Naive thymus-derived CD4-positive, alpha-beta T cell (primary cell): ENCODE data around the gene LAMP1. TPM values are rescaled to one million over a fixed set of nuclear protein-coding genes. Genes with fewer than 3 reads are reported as not detected.
"Not testable (repeated sequence)": the region's sequence is repeated elsewhere in the genome, so short reads cannot be mapped to it uniquely, and the experiment has no call there.

Experiments
- ATAC-seq: fragments of 150-1000 bp; cut with Tn5 transposase; 2 replicates; pipeline ENCODE4 v1.10.0; 2021; ENCODE audit warnings: mild to moderate bottlenecking, moderate library complexity
- CTCF ChIA-PET: fragments of 350-600 bp; sonication (Branson Sonifier 250); formaldehyde crosslinking; loops from one replicate; lab custom pipeline; 2021; ENCODE audit warnings: antibody characterized with exemption; lab: Charles Lee
- POLR2A ChIA-PET: fragments of 350-600 bp; sonication (Branson Sonifier 250); formaldehyde crosslinking; loops from one replicate; lab custom pipeline; 2021; ENCODE audit warnings: antibody characterized with exemption, inconsistent platforms; lab: Charles Lee
- DNase-seq, 9 donors: peaks; one replicate each; pipeline versions ENCODE4 v3.0.0 to v3.0.0-alpha.2; 2020 to 2022; ENCODE audit warnings: mixed read lengths in 1 of 9
- H3K27ac ChIP-seq: one replicate; pipeline ENCODE4 v1.7.0; 2013; ENCODE audit warnings: mild to moderate bottlenecking, low read depth, low read length, moderate library complexity
- H3K27me3 ChIP-seq, 2 donors: one replicate each; pipeline ENCODE4 v1.7.0; 2013; ENCODE audit warnings: low read length in 2 of 2, mild to moderate bottlenecking in 2 of 2, moderate library complexity in 2 of 2; ENCODE audit not compliant: control insufficient read depth in 2 of 2, insufficient read depth in 2 of 2
- H3K36me3 ChIP-seq, 3 experiments: 1 replicate in 2 of 3; 2 replicates in 1 of 3; pipeline ENCODE4 v1.7.0; 2013; ENCODE audit warnings: low read length in 3 of 3, mild to moderate bottlenecking in 3 of 3, moderate library complexity in 1 of 3; ENCODE audit not compliant: insufficient read depth in 3 of 3, control insufficient read depth in 2 of 3
- H3K4me1 ChIP-seq, 2 donors: one replicate each; pipeline ENCODE4 v1.7.0; 2013; ENCODE audit warnings: low read length in 2 of 2, mild to moderate bottlenecking in 2 of 2, moderate library complexity in 1 of 2; ENCODE audit not compliant: control insufficient read depth in 2 of 2, insufficient read depth in 2 of 2
- H3K4me3 ChIP-seq: 2 replicates; pipeline ENCODE4 v1.7.0; 2013; ENCODE audit warnings: mild to moderate bottlenecking, low read length
- H3K9me3 ChIP-seq, 3 experiments: 1 replicate in 2 of 3; 2 replicates in 1 of 3; pipeline ENCODE4 v1.7.0; 2013; ENCODE audit warnings: low read length in 3 of 3; ENCODE audit not compliant: control insufficient read depth in 2 of 3
- H3K27ac Mint-ChIP-seq, 9 donors: one replicate each; pipeline ENCODE4 v1.8.0; 2020 to 2022; ENCODE audit warnings: mixed read lengths in 9 of 9, mild to moderate bottlenecking in 8 of 9, moderate library complexity in 5 of 9, inconsistent platforms in 2 of 9
- H3K27me3 Mint-ChIP-seq, 5 donors: one replicate each; pipeline ENCODE4 v1.8.0; 2021 to 2022; ENCODE audit warnings: mixed read lengths in 5 of 5, mild to moderate bottlenecking in 1 of 5
- H3K36me3 Mint-ChIP-seq, 5 donors: one replicate each; pipeline ENCODE4 v1.8.0; 2020 to 2022; ENCODE audit warnings: mixed read lengths in 5 of 5, mild to moderate bottlenecking in 3 of 5, inconsistent platforms in 1 of 5
- H3K4me1 Mint-ChIP-seq, 7 donors: one replicate each; pipeline ENCODE4 v1.8.0; 2020 to 2022; ENCODE audit warnings: mixed read lengths in 7 of 7, mild to moderate bottlenecking in 3 of 7, inconsistent platforms in 1 of 7
- H3K4me3 Mint-ChIP-seq, 10 donors: one replicate each; pipeline ENCODE4 v1.8.0; 2020 to 2022; ENCODE audit warnings: mild to moderate bottlenecking in 10 of 10, mixed read lengths in 10 of 10, moderate library complexity in 6 of 10, inconsistent platforms in 2 of 10
- H3K9me3 Mint-ChIP-seq, 11 donors: one replicate each; pipeline ENCODE4 v1.8.0; 2020 to 2022; ENCODE audit warnings: mixed read lengths in 11 of 11, mild to moderate bottlenecking in 4 of 11, inconsistent platforms in 1 of 11, moderate library complexity in 1 of 11
- intact Hi-C, 2 donors: fragments of 100-400 bp; cut with micrococcal nuclease; formaldehyde crosslinking; loops; one replicate each; pipeline ENCODE4 v1.15.1; 2023
- polyA plus RNA-seq, 2 donors: library from polyadenylated mRNA; unstranded; fragments of 300-500 nt; fragmentation: Illumina TruSeq; gene quantifications; one replicate each; pipeline ENCODE4 v1.2.3, GENCODE V29; 2021
- total RNA-seq, 6 experiments: library from RNA in 5 of 6; stranded (reverse) in 5 of 6; gene quantifications; 1 replicate in 5 of 6; 2 replicates in 1 of 6; pipeline ENCODE4 v1.2.3 and lab custom pipeline; 2021 to 2026

Gene LAMP1
- total and polyA plus RNA-seq, 7 experiments from 2014 or later: 21.6 to 113 (median 92.7) TPM

DNA sequence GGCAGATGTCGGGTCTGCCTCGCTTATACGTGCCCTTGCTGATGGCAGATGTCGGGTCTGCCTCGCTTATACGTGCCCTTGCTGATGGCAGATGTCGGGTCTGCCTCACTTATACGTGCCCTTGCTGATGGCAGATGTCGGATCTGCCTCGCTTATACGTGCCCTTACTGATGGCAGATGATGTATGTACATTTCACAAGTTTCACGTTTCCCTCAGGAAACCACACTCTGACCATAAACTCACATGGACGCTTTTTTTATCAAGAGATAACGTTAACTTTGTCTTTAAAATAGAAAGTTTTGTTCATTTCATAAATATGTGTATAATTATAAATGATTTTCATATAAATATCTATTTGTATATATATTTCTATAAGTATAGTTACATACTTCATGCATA, 34.0 kb upstream of the LAMP1 start:
- intact Hi-C loops, H3K4me3 ChIP-seq, H3K4me3 Mint-ChIP-seq, H3K27me3 Mint-ChIP-seq, POLR2A ChIA-PET, DNase-seq, H3K4me1 Mint-ChIP-seq, H3K4me1 ChIP-seq, H3K9me3 ChIP-seq, H3K9me3 Mint-ChIP-seq, H3K27ac ChIP-seq, H3K27me3 ChIP-seq, ATAC-seq, H3K27ac Mint-ChIP-seq: not testable (repeated sequence)
- peaks cover 10 to 35% (median 19%) of the 10 kb centered on the region in 5 donors for H3K36me3 Mint-ChIP-seq
- H3K36me3 ChIP-seq: peaks cover 4 to 45% (median 7%) of the 10 kb centered on the region in 3 experiments
- CTCF ChIA-PET: interaction anchor here (1.2 kb wide), 1 partner anchor 11 kb away, joined by 4 read pairs; no protein-coding TSS in a partner anchor

DNA sequence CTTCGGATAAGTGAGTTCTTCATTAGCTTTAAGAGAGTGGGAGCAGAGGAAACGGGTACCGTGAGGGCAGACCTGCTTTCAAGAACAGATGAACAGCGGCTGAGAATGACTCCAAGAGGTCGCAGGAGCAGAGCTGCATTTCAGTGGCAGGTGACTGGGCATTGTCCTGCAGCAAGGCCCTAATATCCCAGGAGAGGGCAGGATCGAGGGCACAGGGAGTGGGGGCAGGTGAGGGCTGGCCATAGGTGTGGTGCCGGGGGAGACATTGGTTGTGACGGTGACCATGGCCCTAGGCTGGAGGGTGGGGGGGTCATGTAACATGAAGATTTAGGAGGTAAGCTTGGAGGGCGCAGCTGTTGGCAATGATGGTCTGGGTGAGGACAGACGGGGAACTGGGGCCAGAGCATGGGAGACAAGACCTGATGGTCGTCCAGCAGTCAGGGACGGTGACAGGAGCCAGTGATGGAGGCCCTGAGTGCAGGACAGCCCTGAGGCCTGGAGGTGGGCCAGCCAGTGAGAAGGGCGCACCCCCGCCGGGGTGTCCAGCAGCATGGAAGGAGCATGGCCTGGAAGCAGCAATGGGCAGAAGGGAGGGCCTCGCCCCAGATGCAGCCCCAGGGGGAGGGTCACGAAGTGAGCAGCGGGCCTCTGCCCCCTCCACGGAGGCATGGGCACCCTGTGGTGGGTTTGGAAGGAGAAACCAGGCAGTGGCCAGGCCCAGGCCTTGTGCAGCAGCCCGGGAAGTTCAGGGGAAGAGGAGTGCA, 29.2 kb upstream of the LAMP1 start:
- Histone ChIP-seq H3K9me3 (no peaks in the 10 kb centered on the region), H3K27ac (no peak overlapping the region), H3K4me3 (no peak overlapping the region), H3K36me3 (peaks cover 0 to 10% (median 4%) of the 10 kb centered on the region in 3 experiments), H3K27me3 (no peaks in the 10 kb centered on the region), H3K4me1 (no peaks in the 10 kb centered on the region)
- no peak for DNase-seq
- H3K9me3 Mint-ChIP-seq: no peaks in the 10 kb centered on the region
- no peak for ATAC-seq
- H3K4me3 Mint-ChIP-seq: peak overlapping the region in 1 of 10 donors; percentile 23
- POLR2A ChIA-PET: no interaction called here
- intact Hi-C loops: no loop called here
- CTCF ChIA-PET: no interaction called here
- peaks cover 0 to 17% (median 5%) of the 10 kb centered on the region in 5 donors for H3K36me3 Mint-ChIP-seq
- H3K27me3 Mint-ChIP-seq: no peaks in the 10 kb centered on the region
- H3K27ac Mint-ChIP-seq: peak overlapping the region in 2 of 9 donors; percentile 29 to 73
- H3K4me1 Mint-ChIP-seq: no peaks in the 10 kb centered on the region

DNA sequence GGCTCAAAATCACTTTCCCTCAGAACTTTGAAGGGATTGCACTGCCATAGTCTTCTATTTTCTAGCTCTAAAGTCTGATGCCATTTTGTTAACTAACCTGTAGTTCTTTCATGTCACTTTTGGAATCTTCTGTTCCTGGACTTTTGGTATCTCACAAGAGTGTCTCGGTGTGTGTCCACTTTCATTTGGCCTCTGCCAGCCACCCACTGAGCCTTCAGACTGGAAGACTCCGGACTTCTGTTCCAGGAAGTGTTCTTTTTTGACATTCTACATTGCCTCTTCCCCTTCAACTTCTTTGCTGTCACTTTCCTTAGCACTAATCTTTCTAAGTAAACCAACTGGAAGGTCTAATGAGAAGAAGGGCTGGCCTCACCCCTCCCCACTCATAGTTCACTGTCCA, 25.0 kb upstream of the LAMP1 start:
- Mint-ChIP-seq H3K9me3 (peaks cover 0 to 2% (median 0%) of the 10 kb centered on the region in 11 donors), H3K4me3 (no peak overlapping the region), H3K36me3 (peaks cover 0 to 9% (median 3%) of the 10 kb centered on the region in 5 donors), H3K4me1 (peaks cover 6 to 18% (median 11%) of the 10 kb centered on the region in 7 donors), H3K27ac (peak overlapping the region in 1 of 9 donors; percentile 40), H3K27me3 (peaks cover 0 to 5% (median 0%) of the 10 kb centered on the region in 5 donors)
- DNase-seq (no peak), ATAC-seq (no peak)
- CTCF ChIA-PET: no interaction called here
- Histone ChIP-seq H3K27ac (no peak overlapping the region), H3K4me3 (no peak overlapping the region), H3K9me3 (no peaks in the 10 kb centered on the region), H3K36me3 (no peaks in the 10 kb centered on the region), H3K27me3 (no peaks in the 10 kb centered on the region), H3K4me1 (no peaks in the 10 kb centered on the region)
- intact Hi-C loops: no loop called here
- POLR2A ChIA-PET: interaction anchor here (0.7 kb wide), 1 partner anchor 26 kb away, joined by 4 read pairs; no protein-coding TSS in a partner anchor

DNA sequence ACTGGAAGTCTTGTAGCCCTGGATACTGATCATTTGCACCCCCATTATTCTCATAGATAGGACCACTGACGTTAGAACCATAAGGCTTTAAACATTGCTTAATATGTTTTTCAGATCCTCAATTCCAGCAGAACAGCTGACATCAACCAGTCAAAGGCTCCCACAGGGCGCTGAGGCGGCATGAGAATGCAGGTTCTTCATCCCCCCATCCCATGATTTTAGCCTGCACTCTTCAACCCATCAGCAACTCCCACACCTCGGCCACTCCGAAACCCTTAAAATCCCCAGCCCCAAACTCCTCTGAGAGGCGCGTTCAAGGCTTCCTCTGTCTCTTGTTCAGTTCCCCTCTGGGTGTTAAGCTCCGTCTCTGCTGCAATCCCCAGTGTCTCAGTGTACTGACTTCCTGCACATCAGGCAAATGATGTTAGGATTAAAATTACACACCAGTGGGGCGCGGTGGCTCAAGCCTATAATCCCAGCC, 24.3 kb upstream of the LAMP1 start:
- ChIA-PET POLR2A (no interaction called here), CTCF (interaction anchor here (0.6 to 1.0 kb wide), 2 partner anchors 86 to 122 kb away, joined by 3 to 4 read pairs; no protein-coding TSS in a partner anchor)
- Histone ChIP-seq H3K9me3 (no peaks in the 10 kb centered on the region), H3K4me1 (no peaks in the 10 kb centered on the region), H3K4me3 (no peak overlapping the region), H3K27ac (no peak overlapping the region), H3K27me3 (no peaks in the 10 kb centered on the region), H3K36me3 (no peaks in the 10 kb centered on the region)
- Mint-ChIP-seq H3K4me3 (no peak overlapping the region), H3K9me3 (peaks cover 0 to 2% (median 0%) of the 10 kb centered on the region in 11 donors), H3K27me3 (peaks cover 0 to 8% (median 0%) of the 10 kb centered on the region in 5 donors), H3K27ac (peak overlapping the region in 2 of 9 donors; percentile 10 to 36), H3K4me1 (peaks cover 6 to 18% (median 11%) of the 10 kb centered on the region in 7 donors), H3K36me3 (peaks cover 0 to 6% (median 1%) of the 10 kb centered on the region in 5 donors)
- intact Hi-C loops: no loop called here
- peak; percentile 69 for ATAC-seq
- DNase-seq: no peak

DNA sequence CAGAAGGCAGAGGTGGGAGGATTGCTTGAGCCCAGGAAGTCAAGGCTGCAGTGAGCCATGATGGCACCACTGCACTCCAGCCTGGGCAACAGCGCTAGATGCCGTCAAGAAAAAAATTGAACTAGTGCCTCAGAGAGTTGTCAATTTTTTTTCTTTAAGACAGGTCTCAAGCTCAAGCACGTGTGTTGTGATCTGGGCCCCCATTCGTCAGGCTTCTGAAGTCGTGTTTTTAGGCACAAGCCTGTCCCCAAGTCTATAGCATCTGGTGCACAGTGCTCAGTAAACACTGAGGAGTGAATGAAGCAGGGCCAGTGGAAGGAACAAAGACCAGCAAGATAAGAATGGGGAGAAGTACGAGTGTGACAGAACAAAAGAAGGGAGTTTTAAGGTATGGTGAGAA, 23.7 kb upstream of the LAMP1 start:
- peaks cover 6 to 18% (median 11%) of the 10 kb centered on the region in 7 donors for H3K4me1 Mint-ChIP-seq
- H3K4me1 ChIP-seq: no peaks in the 10 kb centered on the region
- no peak overlapping the region for H3K4me3 ChIP-seq
- no peaks in the 10 kb centered on the region for H3K36me3 ChIP-seq
- peaks cover 0 to 2% (median 0%) of the 10 kb centered on the region in 11 donors for H3K9me3 Mint-ChIP-seq
- ATAC-seq (no peak), DNase-seq (no peak)
- no peak overlapping the region for H3K27ac Mint-ChIP-seq
- no peaks in the 10 kb centered on the region for H3K27me3 ChIP-seq
- H3K9me3 ChIP-seq: no peaks in the 10 kb centered on the region
- H3K36me3 Mint-ChIP-seq: peaks cover 0 to 5% (median 1%) of the 10 kb centered on the region in 5 donors
- CTCF ChIA-PET: interaction anchor here (0.6 to 1.0 kb wide), 3 partner anchors 10 to 121 kb away, joined by 3 to 4 read pairs (median 4); no protein-coding TSS in a partner anchor
- POLR2A ChIA-PET: no interaction called here
- intact Hi-C loops: no loop called here
- peaks cover 0 to 9% (median under 1%) of the 10 kb centered on the region in 5 donors for H3K27me3 Mint-ChIP-seq
- H3K4me3 Mint-ChIP-seq: no peak overlapping the region
- no peak overlapping the region for H3K27ac ChIP-seq

DNA sequence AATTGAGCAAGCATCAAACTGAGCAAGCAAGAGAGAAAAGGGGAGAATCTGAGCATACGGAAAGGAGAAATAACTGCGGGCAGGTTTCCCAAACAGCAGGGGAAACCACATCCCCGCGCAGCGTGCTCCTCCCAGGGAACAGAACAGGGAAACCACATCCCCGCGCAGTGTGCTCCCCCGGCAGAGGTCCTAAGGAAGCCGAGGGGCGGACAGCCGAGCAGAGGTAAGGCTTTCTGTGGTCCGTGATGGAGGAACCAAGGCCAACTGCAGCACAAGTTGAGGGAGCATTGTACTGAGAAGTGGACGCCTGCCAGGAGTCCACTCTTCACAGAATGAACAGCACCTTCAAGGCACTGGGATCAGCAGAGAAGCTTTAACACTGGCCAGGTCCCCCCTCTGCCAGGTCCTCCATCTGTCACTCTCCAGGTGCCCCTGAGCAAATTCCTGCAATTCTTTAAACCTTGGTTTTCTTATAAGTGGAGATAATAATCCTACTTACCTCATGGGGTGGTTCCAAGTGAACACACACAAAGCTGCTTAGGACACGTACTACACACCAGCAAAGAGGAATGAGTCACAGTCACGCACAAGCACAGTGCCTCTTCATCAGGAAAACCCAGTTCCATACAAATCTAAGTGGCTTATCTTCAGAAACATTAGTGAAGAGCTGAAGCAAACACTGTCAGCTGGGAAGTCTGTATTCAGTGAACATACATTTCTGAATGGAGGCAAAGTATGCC, 23.0 kb upstream of the LAMP1 start:
- peaks cover 6 to 18% (median 11%) of the 10 kb centered on the region in 7 donors for H3K4me1 Mint-ChIP-seq
- no peak for DNase-seq
- intact Hi-C loops: no loop called here
- peaks cover 0 to 6% (median 0%) of the 10 kb centered on the region in 11 donors for H3K9me3 Mint-ChIP-seq
- peaks cover 0 to 16% (median 7%) of the 10 kb centered on the region in 5 donors for H3K27me3 Mint-ChIP-seq
- Histone ChIP-seq H3K4me3 (no peak overlapping the region), H3K27me3 (no peaks in the 10 kb centered on the region), H3K9me3 (no peaks in the 10 kb centered on the region), H3K4me1 (no peaks in the 10 kb centered on the region), H3K27ac (no peak overlapping the region), H3K36me3 (no peaks in the 10 kb centered on the region)
- ATAC-seq: no peak
- peaks cover 0 to 5% (median 3%) of the 10 kb centered on the region in 5 donors for H3K36me3 Mint-ChIP-seq
- ChIA-PET POLR2A (no interaction called here), CTCF (interaction anchor here (0.7 to 1.0 kb wide), 4 partner anchors 10 to 120 kb away, joined by 3 to 5 read pairs (median 4); no protein-coding TSS in a partner anchor)
- no peak overlapping the region for H3K27ac Mint-ChIP-seq
- H3K4me3 Mint-ChIP-seq: peak overlapping the region in 1 of 10 donors; percentile 3
